GM12872 (cell line): ENCODE data around the gene COG5.

Experiments used
- CTCF ChIP-seq: IDR thresholded peaks from 3 replicates; pipeline ENCODE4 v1.5.1; 2011; ENCODE audit warnings: low read depth, mild to moderate bottlenecking, low read length, moderate library complexity; ENCODE audit not compliant: insufficient read depth

COG5 gene

DNA sequence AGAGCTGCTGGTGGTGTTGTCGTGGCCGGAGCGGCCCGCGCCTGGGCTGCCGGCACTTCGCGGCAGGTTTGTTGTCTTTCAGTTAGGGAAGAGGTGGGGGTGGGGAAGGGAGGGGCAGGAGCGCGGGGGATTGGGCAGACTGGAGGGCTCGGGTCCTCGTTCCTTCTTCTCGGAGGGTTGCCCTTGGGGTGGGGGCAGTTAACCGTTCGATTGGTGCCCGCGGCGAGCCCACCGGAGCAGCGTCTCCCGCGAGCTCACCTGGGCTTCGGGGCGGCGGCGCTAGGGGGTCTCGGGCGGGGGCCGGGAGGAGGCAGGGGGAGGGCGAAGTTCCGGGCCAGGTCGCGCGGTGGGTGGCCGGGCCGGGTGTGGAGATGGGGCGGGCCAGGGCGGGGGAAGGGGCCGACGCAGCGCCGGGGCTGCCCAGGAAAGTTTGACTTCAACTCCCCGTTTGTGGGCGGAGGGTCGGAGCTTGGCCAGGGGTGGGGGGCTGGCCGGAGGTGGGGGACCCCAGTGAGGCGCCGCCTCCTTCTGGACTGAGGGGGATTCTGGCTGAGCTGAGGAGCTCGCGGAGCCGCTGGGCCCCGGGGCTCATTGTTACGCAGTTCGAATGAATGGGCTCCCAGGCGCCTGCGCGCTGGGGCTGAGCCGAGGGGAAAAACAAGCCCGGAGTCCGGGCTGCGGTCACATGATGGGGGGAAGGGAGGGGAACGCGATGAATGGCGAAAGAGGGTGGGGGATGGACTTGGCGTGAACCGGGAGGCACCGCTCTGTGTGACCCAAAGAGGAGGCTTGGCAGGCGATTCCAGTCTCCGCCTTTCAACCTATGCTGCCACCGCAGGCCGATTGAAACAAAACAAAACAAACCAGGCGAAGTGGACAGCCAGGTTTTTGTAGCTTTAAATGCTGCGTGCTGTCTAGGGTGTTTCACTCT lies 394.3 kb downstream of the COG5 start:
- 0 out of 3 replicates have a peak, but pooled peaks have one; percentile 12 for TF ChIP-seq CTCF

GRCh38 chr7:107168233-107169119 lies 395.2 kb downstream of the COG5 start, which contains the start of gene HBP1:
Gene HBP1 (plus strand): TSS chr7:107169003. CDS start chr7:107179894, 10,891 bp downstream.
- TF ChIP-seq CTCF, result no peak

GRCh38 chr7:107167483-107168232 lies 396.1 kb downstream of the COG5 start:
- peak; percentile 38; the same call in 1 of the 3 replicates for TF ChIP-seq CTCF

GRCh38 chr7:107166736-107167426 lies 396.8 kb downstream of the COG5 start:
- no peak for TF ChIP-seq CTCF

GRCh38 chr7:107165341-107165740 lies 398.4 kb downstream of the COG5 start:
- TF ChIP-seq CTCF, result no peak

GRCh38 chr7:107164092-107164491 lies 399.6 kb downstream of the COG5 start:
- no peak for TF ChIP-seq CTCF
